GM19395 (cell line): ENCODE data around the gene ISL1.

Source experiments
- ATAC-seq: cut with Tn5 transposase; IDR thresholded peaks from one replicate; pipeline ENCODE4 v1.9.1; 2021; ENCODE audit warnings: mild to moderate bottlenecking, moderate library complexity; ENCODE audit not compliant: unreplicated experiment

Gene ISL1

DNA sequence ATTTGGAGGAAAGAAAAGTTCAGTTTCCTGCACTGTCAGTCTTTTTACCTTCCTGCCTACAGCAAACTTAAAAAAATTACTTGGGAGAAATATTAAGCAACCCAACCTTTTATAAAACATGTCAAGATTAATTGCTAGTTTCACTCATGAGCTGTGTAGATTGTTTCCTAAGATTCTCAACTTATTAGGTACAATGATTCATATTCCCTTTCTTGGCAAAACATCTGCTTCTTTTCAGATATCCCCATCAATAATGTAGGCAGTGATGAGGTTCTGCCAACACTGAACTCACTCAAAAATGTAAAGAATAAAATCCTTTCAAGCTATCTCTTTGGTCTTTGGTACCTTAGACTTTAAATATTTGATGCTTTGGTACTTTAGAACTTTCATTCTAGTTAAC is 56.0 kb downstream of the ISL1 start:
- no peak for ATAC-seq
